H9 (cell line): Measurements from ENCODE around the gene SLC9A9. TPM values are rescaled to one million over a fixed set of nuclear protein-coding genes. Genes with fewer than 3 reads are reported as not detected.

Experiments used
- DNase-seq: peaks from one replicate; pipeline ENCODE4 v3.0.0-alpha.2; 2017
- H2AFZ ChIP-seq: one replicate; pipeline ENCODE4 v1.6.1; 2013; ENCODE audit warnings: mild to moderate bottlenecking, low read length, control low read depth, moderate library complexity
- H2AK5ac ChIP-seq: 2 replicates; pipeline ENCODE4 v1.6.1; 2013; ENCODE audit warnings: low read length, control low read depth, mixed read lengths; ENCODE audit not compliant: insufficient read length
- H2BK120ac ChIP-seq: one replicate; pipeline ENCODE4 v1.6.1; 2013; ENCODE audit warnings: low read depth, mild to moderate bottlenecking, low read length, control low read depth, inconsistent platforms; ENCODE audit not compliant: poor library complexity, severe bottlenecking
- H2BK12ac ChIP-seq: 2 replicates; pipeline ENCODE4 v1.6.1; 2013; ENCODE audit warnings: low read length, control low read depth, mixed read lengths, low read depth; ENCODE audit not compliant: insufficient read length
- H2BK15ac ChIP-seq: 2 replicates; pipeline ENCODE4 v1.6.1; 2013; ENCODE audit warnings: low read depth, low read length, control low read depth
- H2BK20ac ChIP-seq: one replicate; pipeline ENCODE4 v1.6.1; 2013; ENCODE audit warnings: low read depth, mild to moderate bottlenecking, low read length, control low read depth, inconsistent platforms; ENCODE audit not compliant: poor library complexity, severe bottlenecking
- H2BK5ac ChIP-seq: 2 replicates; pipeline ENCODE4 v1.6.1; 2013; ENCODE audit warnings: low read length, control low read depth, mixed read lengths; ENCODE audit not compliant: insufficient read length
- H3K14ac ChIP-seq: 2 replicates; pipeline ENCODE4 v1.6.1; 2013; ENCODE audit warnings: low read length, control low read depth; ENCODE audit not compliant: insufficient read depth
- H3K18ac ChIP-seq: 2 replicates; pipeline ENCODE4 v1.6.1; 2013; ENCODE audit warnings: low read depth, mild to moderate bottlenecking, mixed read lengths, low read length, control low read depth; ENCODE audit not compliant: insufficient read length
- H3K23ac ChIP-seq: 2 replicates; pipeline ENCODE4 v1.6.1; 2013; ENCODE audit warnings: low read length, control low read depth, mixed read lengths, low read depth; ENCODE audit not compliant: insufficient read length
- H3K23me2 ChIP-seq: 2 replicates; pipeline ENCODE4 v1.6.1; 2013; ENCODE audit warnings: low read depth, mild to moderate bottlenecking, mixed read lengths, low read length, control low read depth; ENCODE audit not compliant: insufficient read length, poor library complexity, severe bottlenecking
- H3K27ac ChIP-seq: 2 replicates; pipeline ENCODE4 v1.5.1; 2013; ENCODE audit warnings: low read length, control low read depth, mixed read lengths, low read depth; ENCODE audit not compliant: insufficient read length
- H3K27me3 ChIP-seq: 2 replicates; pipeline ENCODE4 v1.6.1; 2013; ENCODE audit warnings: low read length, control low read depth, inconsistent platforms; ENCODE audit not compliant: insufficient read depth
- H3K4ac ChIP-seq: 2 replicates; pipeline ENCODE4 v1.6.1; 2013; ENCODE audit warnings: low read depth, mild to moderate bottlenecking, control low read depth, inconsistent platforms, low read length, moderate library complexity
- H3K4me1 ChIP-seq: 2 replicates; pipeline ENCODE4 v1.6.1; 2013; ENCODE audit warnings: low read length, control low read depth, inconsistent platforms; ENCODE audit not compliant: insufficient read depth
- H3K4me2 ChIP-seq: 2 replicates; pipeline ENCODE4 v1.6.1; 2013; ENCODE audit warnings: low read length, control low read depth, mixed read lengths; ENCODE audit not compliant: insufficient read length, insufficient read depth
- H3K56ac ChIP-seq: 2 replicates; pipeline ENCODE4 v1.6.1; 2013; ENCODE audit warnings: low read depth, mild to moderate bottlenecking, mixed read lengths, low read length, control low read depth; ENCODE audit not compliant: insufficient read length
- H3K79me1 ChIP-seq: 2 replicates; pipeline ENCODE4 v1.6.1; 2013; ENCODE audit warnings: low read depth, mild to moderate bottlenecking, moderate library complexity, low read length, control low read depth, inconsistent platforms; ENCODE audit not compliant: insufficient read depth, poor library complexity, severe bottlenecking
- H3K79me2 ChIP-seq: 2 replicates; pipeline ENCODE4 v1.6.1; 2013; ENCODE audit warnings: low read length, control low read depth, inconsistent platforms; ENCODE audit not compliant: insufficient read depth
- H3K9ac ChIP-seq: 2 replicates; pipeline ENCODE4 v1.6.1; 2013; ENCODE audit warnings: low read length, control low read depth, mixed read lengths; ENCODE audit not compliant: insufficient read length; ENCODE audit errors: extremely low read depth
- H3K9me3 ChIP-seq: one replicate; pipeline ENCODE4 v1.6.1; 2013; ENCODE audit warnings: low read depth, low read length, inconsistent platforms; ENCODE audit not compliant: control insufficient read depth
- H3T11ph ChIP-seq: one replicate; pipeline ENCODE4 v1.6.1; 2013; ENCODE audit warnings: mild to moderate bottlenecking, low read length, control low read depth, inconsistent platforms
- H4K20me1 ChIP-seq: one replicate; pipeline ENCODE4 v1.6.1; 2013; ENCODE audit not compliant: control insufficient read depth, insufficient read length, insufficient read depth
- H4K5ac ChIP-seq: 2 replicates; pipeline ENCODE4 v1.6.1; 2013; ENCODE audit warnings: low read depth, mild to moderate bottlenecking, mixed read lengths, low read length, control low read depth; ENCODE audit not compliant: insufficient read length
- H4K8ac ChIP-seq: replicated peaks from 2 replicates; pipeline ENCODE4 v1.6.1; 2013; ENCODE audit warnings: low read length, control low read depth, mixed read lengths, low read depth; ENCODE audit not compliant: insufficient read length
- H4K91ac ChIP-seq: 2 replicates; pipeline ENCODE4 v1.6.1; 2013; ENCODE audit warnings: low read depth, mild to moderate bottlenecking, moderate library complexity, mixed read lengths, low read length, control low read depth; ENCODE audit not compliant: insufficient read length
- H3K27ac Mint-ChIP-seq, 3 experiments: 2 replicates in 2 of 3; 3 replicates in 1 of 3; pipeline ENCODE4 v1.8.0; 2020 to 2021; ENCODE audit warnings: mixed read lengths in 3 of 3, mild to moderate bottlenecking in 1 of 3, moderate library complexity in 1 of 3
- H3K27me3 Mint-ChIP-seq: 2 replicates; pipeline ENCODE4 v1.8.0; 2021; ENCODE audit warnings: low read depth, mild to moderate bottlenecking, moderate library complexity, mixed read lengths
- H3K36me3 Mint-ChIP-seq, 3 experiments: 2 replicates in 2 of 3; 3 replicates in 1 of 3; pipeline ENCODE4 v1.8.0; 2020 to 2021; ENCODE audit warnings: low read depth in 3 of 3, mixed read lengths in 3 of 3; ENCODE audit not compliant: insufficient read depth in 1 of 3
- H3K4me1 Mint-ChIP-seq, 2 experiments: 2 replicates each; pipeline ENCODE4 v1.8.0; 2020; ENCODE audit warnings: mixed read lengths in 2 of 2
- H3K4me3 Mint-ChIP-seq, 2 experiments: 2 replicates in 1 of 2; 3 replicates in 1 of 2; pipeline ENCODE4 v1.8.0; 2020 to 2021; ENCODE audit warnings: mild to moderate bottlenecking in 2 of 2, mixed read lengths in 2 of 2, moderate library complexity in 1 of 2
- H3K9me3 Mint-ChIP-seq, 2 experiments: 2 replicates in 1 of 2; 3 replicates in 1 of 2; pipeline ENCODE4 v1.8.0; 2020; ENCODE audit warnings: mild to moderate bottlenecking in 2 of 2, mixed read lengths in 2 of 2, moderate library complexity in 1 of 2
- WGBS: extraction: QIAGEN DNeasy Blood & Tissue Kit; methylation state at CpG from one replicate; pipeline ENCODE4 v1.1.7; 2013; ENCODE audit warnings: missing lambda C conversion rate, low lambda C conversion rate, mixed read lengths; ENCODE audit not compliant: insufficient read length; ENCODE audit errors: extremely low coverage; 5-methylcytosine and 5-hydroxymethylcytosine counted together
- total RNA-seq: library from RNA; stranded (reverse); gene quantifications from 2 replicates; pipeline ENCODE4 v1.2.1, GENCODE V29; 2021
- TF ChIP-seq, protein P1 (sequence below): fragments of 200-600 bp; sonication (generic); conservative IDR thresholded peaks from 3 replicates; pipeline ENCODE4 v1.8.0; 2021; ENCODE audit warnings: antibody characterized with exemption, mild to moderate bottlenecking

SLC9A9 gene
- total RNA-seq, 1 experiment from 2014 or later = 0.35 TPM

DNA sequence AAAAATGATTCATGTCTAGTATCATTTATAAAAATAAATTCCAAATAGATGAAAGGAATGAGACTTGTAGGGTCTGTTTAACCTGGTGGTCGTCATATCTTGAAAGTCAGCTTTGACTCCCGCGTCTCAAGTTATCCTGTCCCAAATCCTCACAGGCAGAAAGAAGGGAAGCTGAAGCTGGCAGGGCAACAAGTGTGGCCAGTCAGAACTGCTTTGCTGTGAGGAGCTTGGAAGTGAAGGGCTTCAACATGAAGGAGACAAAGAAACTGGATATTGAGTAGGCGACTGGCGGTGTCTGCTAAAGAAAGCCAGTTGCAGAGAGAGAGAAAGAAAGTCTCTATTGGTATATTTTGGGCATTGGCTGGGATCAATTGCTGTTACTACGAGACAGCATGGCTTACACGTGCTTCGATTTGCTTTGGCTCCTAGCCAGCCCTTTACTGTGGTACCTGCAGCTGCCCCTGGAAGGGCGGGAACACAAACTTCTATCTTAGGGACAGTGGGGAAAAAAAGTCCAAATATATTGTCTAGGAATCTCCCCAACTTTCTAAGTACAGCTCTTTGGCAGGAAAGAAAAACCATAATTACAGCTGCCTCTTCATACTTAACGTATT lies 621.5 kb downstream of the SLC9A9 start:
- no peaks in the 10 kb centered on the region for H3K27me3 ChIP-seq
- no peaks in the 10 kb centered on the region for H3K4me1 ChIP-seq
- H3K9ac ChIP-seq = no peak overlapping the region
- H2BK120ac ChIP-seq = no peak overlapping the region
- H3K14ac ChIP-seq = no peak overlapping the region
- no peak overlapping the region for H3K56ac ChIP-seq
- H2BK12ac ChIP-seq = no peak overlapping the region
- no CpG with 5 or more reads among the region's 10 CpGs for WGBS
- no peak overlapping the region for H2BK5ac ChIP-seq
- Mint-ChIP-seq H3K36me3 (no peaks in the 10 kb centered on the region), H3K27ac (peak overlapping the region in 1 of 3 experiments; percentile 58; a peak in 1 of 7 replicates), H3K4me3 (no peak overlapping the region), H3K27me3 (no peaks in the 10 kb centered on the region), H3K4me1 (no peaks in the 10 kb centered on the region), H3K9me3 (no peaks in the 10 kb centered on the region)
- H4K20me1 ChIP-seq = no peaks in the 10 kb centered on the region
- H3K79me1 ChIP-seq = no peaks in the 10 kb centered on the region
- no peaks in the 10 kb centered on the region for H3K23me2 ChIP-seq
- no peaks in the 10 kb centered on the region for H3K79me2 ChIP-seq
- no peak overlapping the region for H4K8ac ChIP-seq
- H3K27ac ChIP-seq = no peak overlapping the region
- TF ChIP-seq, protein P1, sequence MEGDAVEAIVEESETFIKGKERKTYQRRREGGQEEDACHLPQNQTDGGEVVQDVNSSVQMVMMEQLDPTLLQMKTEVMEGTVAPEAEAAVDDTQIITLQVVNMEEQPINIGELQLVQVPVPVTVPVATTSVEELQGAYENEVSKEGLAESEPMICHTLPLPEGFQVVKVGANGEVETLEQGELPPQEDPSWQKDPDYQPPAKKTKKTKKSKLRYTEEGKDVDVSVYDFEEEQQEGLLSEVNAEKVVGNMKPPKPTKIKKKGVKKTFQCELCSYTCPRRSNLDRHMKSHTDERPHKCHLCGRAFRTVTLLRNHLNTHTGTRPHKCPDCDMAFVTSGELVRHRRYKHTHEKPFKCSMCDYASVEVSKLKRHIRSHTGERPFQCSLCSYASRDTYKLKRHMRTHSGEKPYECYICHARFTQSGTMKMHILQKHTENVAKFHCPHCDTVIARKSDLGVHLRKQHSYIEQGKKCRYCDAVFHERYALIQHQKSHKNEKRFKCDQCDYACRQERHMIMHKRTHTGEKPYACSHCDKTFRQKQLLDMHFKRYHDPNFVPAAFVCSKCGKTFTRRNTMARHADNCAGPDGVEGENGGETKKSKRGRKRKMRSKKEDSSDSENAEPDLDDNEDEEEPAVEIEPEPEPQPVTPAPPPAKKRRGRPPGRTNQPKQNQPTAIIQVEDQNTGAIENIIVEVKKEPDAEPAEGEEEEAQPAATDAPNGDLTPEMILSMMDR = no peak
- H4K91ac ChIP-seq = no peak overlapping the region
- no peak overlapping the region for H2BK15ac ChIP-seq
- H3K4ac ChIP-seq = no peak overlapping the region
- H3K18ac ChIP-seq = no peak overlapping the region
- no peak for DNase-seq
- no peaks in the 10 kb centered on the region for H3K9me3 ChIP-seq
- H3K23ac ChIP-seq = no peak overlapping the region
- H2AK5ac ChIP-seq = no peak overlapping the region
- H2AFZ ChIP-seq = no peak overlapping the region
- H2BK20ac ChIP-seq = no peak overlapping the region
- H4K5ac ChIP-seq = no peak overlapping the region
- H3K4me2 ChIP-seq = no peak overlapping the region
- no peak overlapping the region for H3T11ph ChIP-seq
